ENCODE data around the gene USP22. TPM values are rescaled to one million over a fixed set of nuclear protein-coding genes. Genes with fewer than 3 reads are reported as not detected.

The USP22 gene
- total and polyA plus RNA-seq, 2 of the 13 experiments (the other 11 are each of a cell fraction or from before 2014, with no cell fraction given) = 98.0 to 130 TPM

GRCh38 chr17:21066394-21066793 lies 23.6 kb upstream of the USP22 start:
- ATAC-seq = peak; percentile 43
- no peaks in the 10 kb centered on the region for H3K36me3 ChIP-seq (replicated peaks in 1 of 2; ENCODE audit: control insufficient read depth in 1 of 2, insufficient read depth in 2 of 2, low read length in 2 of 2)
- POLR2A ChIA-PET = no interaction called here
- no peak for TF ChIP-seq GTF2F1 (IDR thresholded peaks at IDR 0.05; ENCODE audit: low read length)
- TF ChIP-seq ZNF160 (CRISPR knock-in tag; IDR thresholded peaks at IDR 0.05) = no peak
- no peak for TF ChIP-seq CREB1 (IDR thresholded peaks at IDR 0.05)
- no peak for TF ChIP-seq CREB1 (CRISPR knock-in tag; IDR thresholded peaks at IDR 0.05)
- TF ChIP-seq ATF3 (CRISPR knock-in tag; IDR thresholded peaks at IDR 0.05) = no peak
- TF ChIP-seq ATF7 (IDR thresholded peaks at IDR 0.05) = no peak
- no peak for TF ChIP-seq ATF7 (CRISPR knock-in tag; IDR thresholded peaks at IDR 0.05)
- TF ChIP-seq MED13 (CRISPR knock-in tag; IDR thresholded peaks at IDR 0.05) = no peak
- no peak for TF ChIP-seq ELF3 (CRISPR knock-in tag; IDR thresholded peaks at IDR 0.05)
- TF ChIP-seq, protein P1, sequence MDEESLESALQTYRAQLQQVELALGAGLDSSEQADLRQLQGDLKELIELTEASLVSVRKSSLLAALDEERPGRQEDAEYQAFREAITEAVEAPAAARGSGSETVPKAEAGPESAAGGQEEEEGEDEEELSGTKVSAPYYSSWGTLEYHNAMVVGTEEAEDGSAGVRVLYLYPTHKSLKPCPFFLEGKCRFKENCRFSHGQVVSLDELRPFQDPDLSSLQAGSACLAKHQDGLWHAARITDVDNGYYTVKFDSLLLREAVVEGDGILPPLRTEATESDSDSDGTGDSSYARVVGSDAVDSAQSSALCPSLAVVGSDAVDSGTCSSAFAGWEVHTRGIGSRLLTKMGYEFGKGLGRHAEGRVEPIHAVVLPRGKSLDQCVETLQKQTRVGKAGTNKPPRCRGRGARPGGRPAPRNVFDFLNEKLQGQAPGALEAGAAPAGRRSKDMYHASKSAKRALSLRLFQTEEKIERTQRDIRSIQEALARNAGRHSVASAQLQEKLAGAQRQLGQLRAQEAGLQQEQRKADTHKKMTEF (CRISPR knock-in tag; IDR thresholded peaks at IDR 0.05) = no peak
- no peak for TF ChIP-seq GMEB1 (CRISPR knock-in tag; IDR thresholded peaks at IDR 0.05; ENCODE audit: borderline replicate concordance)
- TF ChIP-seq SMARCC2 (IDR thresholded peaks at IDR 0.05) = no peak
- TF ChIP-seq, protein P2, sequence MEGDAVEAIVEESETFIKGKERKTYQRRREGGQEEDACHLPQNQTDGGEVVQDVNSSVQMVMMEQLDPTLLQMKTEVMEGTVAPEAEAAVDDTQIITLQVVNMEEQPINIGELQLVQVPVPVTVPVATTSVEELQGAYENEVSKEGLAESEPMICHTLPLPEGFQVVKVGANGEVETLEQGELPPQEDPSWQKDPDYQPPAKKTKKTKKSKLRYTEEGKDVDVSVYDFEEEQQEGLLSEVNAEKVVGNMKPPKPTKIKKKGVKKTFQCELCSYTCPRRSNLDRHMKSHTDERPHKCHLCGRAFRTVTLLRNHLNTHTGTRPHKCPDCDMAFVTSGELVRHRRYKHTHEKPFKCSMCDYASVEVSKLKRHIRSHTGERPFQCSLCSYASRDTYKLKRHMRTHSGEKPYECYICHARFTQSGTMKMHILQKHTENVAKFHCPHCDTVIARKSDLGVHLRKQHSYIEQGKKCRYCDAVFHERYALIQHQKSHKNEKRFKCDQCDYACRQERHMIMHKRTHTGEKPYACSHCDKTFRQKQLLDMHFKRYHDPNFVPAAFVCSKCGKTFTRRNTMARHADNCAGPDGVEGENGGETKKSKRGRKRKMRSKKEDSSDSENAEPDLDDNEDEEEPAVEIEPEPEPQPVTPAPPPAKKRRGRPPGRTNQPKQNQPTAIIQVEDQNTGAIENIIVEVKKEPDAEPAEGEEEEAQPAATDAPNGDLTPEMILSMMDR (CRISPR knock-in tag; IDR thresholded peaks at IDR 0.05) = no peak
- TF ChIP-seq SIX1 (CRISPR knock-in tag; IDR thresholded peaks at IDR 0.05; ENCODE audit: borderline replicate concordance) = no peak
- TF ChIP-seq BORCS8-MEF2B (CRISPR knock-in tag; IDR thresholded peaks at IDR 0.05) = no peak
- TF ChIP-seq ZNF556 (CRISPR knock-in tag; IDR thresholded peaks at IDR 0.05; ENCODE audit: borderline replicate concordance) = no peak
- TF ChIP-seq ZSCAN21 (CRISPR knock-in tag; IDR thresholded peaks at IDR 0.05; ENCODE audit: borderline replicate concordance) = no peak
- no peak for TF ChIP-seq THAP9 (CRISPR knock-in tag; IDR thresholded peaks at IDR 0.05; ENCODE audit: borderline replicate concordance)
- TF ChIP-seq REXO4 (CRISPR knock-in tag; IDR thresholded peaks at IDR 0.05; ENCODE audit: borderline replicate concordance) = no peak

More at GRCh38 chr17:21066394-21066793, 23.6 kb upstream of the USP22 start:
- H3K9ac ChIP-seq (ENCODE audit: insufficient read depth, low read depth, low read length) = no peak overlapping the region
- no peaks in the 10 kb centered on the region for H4K20me1 ChIP-seq (ENCODE audit: insufficient read depth, low read length)
- H3K4me3 ChIP-seq (replicated peaks in 1 of 3; ENCODE audit: insufficient read depth in 1 of 3, low read depth in 2 of 3, low read length in 3 of 3) = no peak overlapping the region
- CTCF ChIA-PET (ENCODE audit: low intra/inter-chr PET ratio, low total read pairs) = no interaction called here
- no peaks in the 10 kb centered on the region for H3K79me2 ChIP-seq (ENCODE audit: insufficient read depth, low read length)
- no peak overlapping the region for H3K4me2 ChIP-seq (ENCODE audit: low read depth, low read length)
- FAIRE-seq (no peak), DNase-seq (ENCODE audit: low spot score) (no peak)
- intact Hi-C loops (cut with micrococcal nuclease; ENCODE audit: unreplicated experiment) = no loop called here
- no TSS peak for BruUV-seq (replicated peaks)
- H2AFZ ChIP-seq (ENCODE audit: low read length) = no peak overlapping the region
- H3K27ac ChIP-seq (ENCODE audit: extremely low read length, insufficient read depth, low read length) = no peak overlapping the region
- no peaks in the 10 kb centered on the region for H3K4me1 ChIP-seq (ENCODE audit: insufficient read depth, low read length)
- no CpG with 5 or more reads among the region's 2 CpGs for WGBS (ENCODE audit: low lambda C conversion rate)
- peaks cover 3 to 17% of the 10 kb centered on the region in 2 experiments; a peak in 4 of 5 replicates for H3K27me3 ChIP-seq (ENCODE audit: control insufficient read depth in 1 of 2, insufficient read depth in 2 of 2, low read length in 2 of 2)
- no peaks in the 10 kb centered on the region for H3K9me3 ChIP-seq (ENCODE audit: low read length)
- in situ Hi-C loops (cut with HindIII; ENCODE audit: extremely low pct_ligation_motif_present, low pct_unique_long_range_greater_than_20kb) = no loop called here
